ENCODE measurements around the gene GLT6D1.
"Not testable (repeated sequence)": the region's sequence is repeated elsewhere in the genome, so short reads cannot be mapped to it uniquely, and the experiment has no call there.

Gene GLT6D1

GRCh38 chr9:135639196-135639595 is at the start of gene GLT6D1:
GLT6D1 (minus strand) TSS chr9:135639540; CDS start chr9:135639187, 353 bp downstream.
- no peak for DNase-seq

- no peak for DNase-seq
Observed at GRCh38 chr9:135689011-135689410, 49.7 kb upstream of the GLT6D1 start.

- no peak for DNase-seq
Observed at GRCh38 chr9:135687216-135687615, 47.9 kb upstream of the GLT6D1 start.

- DNase-seq = no peak
Observed at GRCh38 chr9:135684691-135685090, 45.4 kb upstream of the GLT6D1 start.

GRCh38 chr9:135683401-135684034 is 44.2 kb upstream of the GLT6D1 start:
- no peak for DNase-seq

- DNase-seq = no peak
Observed at GRCh38 chr9:135681161-135681560, 41.8 kb upstream of the GLT6D1 start.

GRCh38 chr9:135680056-135680455 is 40.7 kb upstream of the GLT6D1 start:
- no peak for DNase-seq

GRCh38 chr9:135678236-135679017 is 39.1 kb upstream of the GLT6D1 start:
- no peak for DNase-seq

- no peak for DNase-seq
Observed at GRCh38 chr9:135677641-135678168, 38.4 kb upstream of the GLT6D1 start.

- DNase-seq = no peak
Observed at GRCh38 chr9:135676891-135677290, 37.6 kb upstream of the GLT6D1 start.

- no peak for DNase-seq
Observed at GRCh38 chr9:135674977-135675376, 35.6 kb upstream of the GLT6D1 start.

GRCh38 chr9:135673941-135674340 is 34.6 kb upstream of the GLT6D1 start:
- no peak for DNase-seq

GRCh38 chr9:135672786-135673185 is 33.4 kb upstream of the GLT6D1 start:
- DNase-seq = not testable (repeated sequence)

- DNase-seq = no peak
Observed at GRCh38 chr9:135671591-135672041, 32.3 kb upstream of the GLT6D1 start.

GRCh38 chr9:135670721-135671590 is 31.6 kb upstream of the GLT6D1 start:
- no peak for DNase-seq

- no peak for DNase-seq
Observed at GRCh38 chr9:135669616-135670285, 30.4 kb upstream of the GLT6D1 start.

- not testable (repeated sequence) for DNase-seq
Observed at GRCh38 chr9:135669018-135669417, 29.7 kb upstream of the GLT6D1 start.

GRCh38 chr9:135667463-135668001 is 28.2 kb upstream of the GLT6D1 start:
- no peak for DNase-seq

- DNase-seq = no peak
Observed at GRCh38 chr9:135666534-135667462, 27.5 kb upstream of the GLT6D1 start.

GRCh38 chr9:135665795-135666189 is 26.5 kb upstream of the GLT6D1 start:
- DNase-seq = no peak

Data from EL (cell line).